NT2/D1 (cell line): ENCODE data around the gene CLDND1.
"Not testable (repeated sequence)": the region's sequence is repeated elsewhere in the genome, so short reads cannot be mapped to it uniquely, and the experiment has no call there.

Source experiments
- DNase-seq: peaks from one replicate; pipeline ENCODE4 v3.0.0-alpha.2; 2011; ENCODE audit warnings: low read depth, low spot score
- H3K27me3 ChIP-seq: 2 replicates; pipeline ENCODE4 v1.6.0; 2011; ENCODE audit warnings: mild to moderate bottlenecking; ENCODE audit not compliant: insufficient read length, insufficient read depth
- H3K36me3 ChIP-seq: 2 replicates; pipeline ENCODE4 v1.6.1; 2011; ENCODE audit warnings: mild to moderate bottlenecking, low read length, mixed read lengths; ENCODE audit not compliant: insufficient read depth, insufficient read length
- H3K4me1 ChIP-seq: 2 replicates; pipeline ENCODE4 v1.5.1; 2011; ENCODE audit not compliant: insufficient read depth, insufficient read length
- H3K4me3 ChIP-seq: 2 replicates; pipeline ENCODE4 v1.5.1; 2011; ENCODE audit warnings: low read depth; ENCODE audit not compliant: insufficient read length
- H3K9ac ChIP-seq: 2 replicates; pipeline ENCODE4 v1.6.0; 2011; ENCODE audit warnings: low read depth; ENCODE audit not compliant: insufficient read length
- H3K9me3 ChIP-seq: 2 replicates; pipeline ENCODE4 v1.5.1; 2011; ENCODE audit warnings: mild to moderate bottlenecking, low read length; ENCODE audit not compliant: insufficient read depth
- SUZ12 ChIP-seq: IDR thresholded peaks from 2 replicates; pipeline ENCODE4 v1.6.1; 2011; ENCODE audit not compliant: insufficient read length, insufficient read depth; ENCODE audit errors: extremely low read depth
- YY1 ChIP-seq: IDR thresholded peaks from 2 replicates; pipeline ENCODE4 v1.6.1; 2011; ENCODE audit not compliant: insufficient read length, insufficient read depth
- ZNF274 ChIP-seq: IDR thresholded peaks from 2 replicates; pipeline ENCODE4 v1.6.1; 2011; ENCODE audit warnings: mild to moderate bottlenecking, low read depth, low read length

CLDND1 gene

GRCh38 chr3:98563661-98564281 lies 41.1 kb upstream of the CLDND1 start:
- TF ChIP-seq YY1 (no peak), SUZ12 (no peak), ZNF274 (no peak)
- no peak overlapping the region for H3K4me3 ChIP-seq

DNA sequence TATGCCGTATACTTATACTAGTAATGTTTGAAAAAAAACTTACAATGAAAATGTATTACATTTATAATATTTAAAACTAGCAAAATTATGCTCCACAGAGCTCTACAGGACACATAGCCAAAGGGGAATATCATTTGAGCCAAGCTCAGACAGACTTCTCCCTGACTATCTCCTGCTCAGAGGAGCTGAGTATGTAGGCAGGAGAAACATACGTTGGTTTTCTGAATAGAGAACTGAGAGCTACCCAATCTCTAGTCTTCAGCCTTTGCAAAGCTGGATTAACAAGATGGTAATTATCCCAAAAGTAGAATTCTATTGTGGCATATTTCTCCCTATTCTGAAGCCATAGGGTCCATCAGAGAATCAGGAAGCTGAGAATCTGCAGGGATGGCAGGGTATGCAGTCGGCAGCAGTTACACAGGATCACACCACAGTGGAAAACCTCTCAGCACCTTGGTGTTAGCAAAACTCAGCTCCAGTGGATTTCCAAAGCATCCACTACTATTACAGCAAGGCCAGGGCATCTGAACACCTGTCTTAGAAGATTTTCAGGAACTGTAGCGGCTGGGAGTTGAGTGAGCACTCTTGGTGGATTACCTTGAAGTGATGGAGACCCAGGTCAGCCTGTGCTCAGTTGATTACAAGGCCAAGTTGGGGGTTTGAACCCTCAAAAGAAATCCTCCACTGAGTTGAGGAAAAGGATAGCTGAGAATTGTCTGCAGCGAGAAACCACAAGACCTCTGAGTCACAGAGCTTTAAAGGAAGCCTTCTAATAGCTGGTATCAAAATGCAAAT lies 39.2 kb upstream of the CLDND1 start:
- no peak for DNase-seq
- H3K27me3 ChIP-seq, result no peaks in the 10 kb centered on the region
- TF ChIP-seq YY1, result no peak
- no peak for TF ChIP-seq ZNF274
- no peak for TF ChIP-seq SUZ12
- no peak overlapping the region for H3K4me3 ChIP-seq
- no peak overlapping the region for H3K9ac ChIP-seq
- H3K4me1 ChIP-seq, result no peaks in the 10 kb centered on the region
- no peaks in the 10 kb centered on the region for H3K36me3 ChIP-seq
- H3K9me3 ChIP-seq, result no peaks in the 10 kb centered on the region

More at GRCh38 chr3:98563661-98564281, 41.1 kb upstream of the CLDND1 start:
- Histone ChIP-seq H3K9ac (no peak overlapping the region), H3K4me1 (no peaks in the 10 kb centered on the region), H3K36me3 (no peaks in the 10 kb centered on the region), H3K9me3 (no peaks in the 10 kb centered on the region), H3K27me3 (no peaks in the 10 kb centered on the region)
- DNase-seq, result no peak

GRCh38 chr3:98560911-98561310 lies 38.2 kb upstream of the CLDND1 start:
- Histone ChIP-seq H3K9me3 (no peaks in the 10 kb centered on the region), H3K27me3 (no peaks in the 10 kb centered on the region), H3K4me3 (no peak overlapping the region), H3K9ac (no peak overlapping the region), H3K4me1 (no peaks in the 10 kb centered on the region), H3K36me3 (no peaks in the 10 kb centered on the region)
- TF ChIP-seq SUZ12 (no peak), ZNF274 (no peak), YY1 (no peak)
- DNase-seq, result no peak

DNA sequence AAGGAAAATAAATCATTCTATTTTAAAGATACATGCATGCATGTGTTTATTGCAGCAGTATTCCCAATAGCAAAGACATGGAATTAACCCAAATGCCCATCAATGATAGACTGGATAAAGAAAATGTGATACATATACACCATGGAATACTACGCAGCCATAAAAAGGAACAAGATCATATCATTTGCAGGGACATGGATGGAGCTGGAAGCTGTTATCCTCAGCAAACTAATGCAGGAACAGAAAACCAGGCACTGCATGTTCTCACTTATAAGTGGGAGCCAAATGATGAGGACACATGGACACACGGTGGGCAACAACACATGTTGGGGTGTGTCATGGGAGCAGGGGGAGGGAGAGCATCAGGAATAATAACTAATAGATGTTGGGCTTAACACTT lies 37.1 kb upstream of the CLDND1 start:
- H3K4me3 ChIP-seq, H3K4me1 ChIP-seq, DNase-seq: not testable (repeated sequence)

DNA sequence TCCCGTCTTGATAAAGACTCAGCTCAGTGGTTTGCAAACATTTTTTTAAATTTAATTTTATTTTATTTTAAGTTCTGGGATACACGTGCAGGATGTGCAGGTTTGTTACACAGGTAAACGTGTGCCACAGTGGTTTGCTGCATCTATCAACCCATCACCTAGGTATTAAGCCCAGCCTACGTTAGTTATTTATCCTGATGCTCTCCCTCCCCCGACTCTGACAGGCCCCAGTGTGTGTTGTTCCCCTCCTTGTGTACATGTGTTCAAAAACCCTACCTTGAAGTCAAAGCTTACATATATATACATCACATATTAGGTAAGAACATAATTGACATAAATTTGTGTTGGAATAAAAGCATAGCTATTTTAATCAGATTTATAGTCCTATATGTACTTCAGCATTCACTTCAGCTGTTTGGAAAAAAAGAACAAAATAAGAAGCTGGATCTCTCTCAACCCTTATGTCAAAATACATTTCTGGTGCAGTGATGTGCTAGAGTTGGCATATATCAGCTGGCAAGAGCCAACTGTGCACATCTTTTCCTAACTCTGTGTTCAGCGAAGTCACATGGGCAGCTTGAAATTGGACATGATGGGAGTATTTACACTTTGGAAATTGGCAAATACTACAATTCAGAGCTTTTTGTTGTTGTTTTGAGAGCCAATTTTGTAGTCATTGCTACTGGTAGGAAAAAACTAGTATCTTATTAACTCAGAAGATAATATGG lies 35.6 kb upstream of the CLDND1 start:
- no peak for DNase-seq
- Histone ChIP-seq H3K9ac (no peak overlapping the region), H3K4me3 (no peak overlapping the region), H3K36me3 (no peaks in the 10 kb centered on the region), H3K4me1 (no peaks in the 10 kb centered on the region), H3K9me3 (no peaks in the 10 kb centered on the region), H3K27me3 (no peaks in the 10 kb centered on the region)
- no peak for TF ChIP-seq ZNF274
- TF ChIP-seq SUZ12, result no peak
- no peak for TF ChIP-seq YY1

More for the DNA sequence above, 37.1 kb upstream of the CLDND1 start:
- H3K27me3 ChIP-seq, H3K9me3 ChIP-seq, H3K9ac ChIP-seq, H3K36me3 ChIP-seq: not testable (repeated sequence)

DNA sequence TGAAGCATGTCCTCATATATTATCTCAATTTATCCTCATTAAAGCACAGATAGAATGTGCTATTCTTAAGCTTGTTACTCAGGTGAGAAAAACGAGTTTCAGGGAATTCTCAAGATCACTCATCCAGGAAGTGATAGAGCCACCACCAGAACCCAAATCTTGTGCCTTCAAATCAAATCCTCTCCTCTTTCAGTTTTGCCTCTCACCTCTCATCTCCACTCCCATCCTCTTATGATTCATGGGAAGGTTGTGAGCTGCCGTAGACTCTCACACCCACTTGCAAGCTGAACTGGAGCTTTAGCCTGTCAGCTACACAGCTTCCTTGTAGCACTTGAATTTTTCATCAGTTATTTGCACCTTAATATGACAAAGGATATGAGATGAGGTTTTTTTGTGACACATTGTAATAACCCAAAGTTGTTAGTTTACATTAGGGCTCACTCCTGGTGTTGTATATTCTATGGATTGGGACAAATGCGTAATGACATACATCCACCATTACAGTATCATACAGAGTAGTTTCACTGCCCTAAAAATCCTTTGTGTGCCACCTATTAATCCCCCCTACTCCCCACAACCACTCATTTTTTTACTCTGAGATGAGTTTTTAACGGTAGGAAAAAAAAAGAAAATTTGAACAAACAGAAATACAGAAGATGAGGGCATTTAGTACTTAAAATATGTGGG lies 34.8 kb upstream of the CLDND1 start:
- no peak for TF ChIP-seq YY1
- TF ChIP-seq ZNF274, result no peak
- TF ChIP-seq SUZ12, result no peak
- DNase-seq, result no peak
- Histone ChIP-seq H3K27me3 (no peaks in the 10 kb centered on the region), H3K4me3 (no peak overlapping the region), H3K4me1 (no peaks in the 10 kb centered on the region), H3K9me3 (no peaks in the 10 kb centered on the region), H3K9ac (no peak overlapping the region), H3K36me3 (no peaks in the 10 kb centered on the region)
